Prostate gland (tissue), 2 donors: ENCODE results near the gene LRRC10B. TPM values are rescaled to one million over a fixed set of nuclear protein-coding genes. Genes with fewer than 3 reads are reported as not detected.
A peak's percentile ranks its signal among the peaks of the same experiment; 100 is the strongest.

Experiments
- DNase-seq: peaks from one replicate; pipeline ENCODE4 v3.0.0-alpha.2; 2019; ENCODE audit warnings: low spot score
- H3K27ac ChIP-seq, 2 donors: fragments of 200-600 bp; sonication (generic); 2 replicates each; pipeline ENCODE4 v1.5.1; 2017 to 2019
- H3K27me3 ChIP-seq: fragments of 200-600 bp; sonication (generic); replicated peaks from 2 replicates; pipeline ENCODE4 v1.5.1; 2019; ENCODE audit not compliant: insufficient read depth
- H3K36me3 ChIP-seq, 2 donors: fragments of 200-600 bp; sonication (generic); 1 replicate in 1 of 2; 2 replicates in 1 of 2; pipeline versions ENCODE4 v1.5.1 to v1.8.1; 2017 to 2019
- H3K4me1 ChIP-seq: fragments of 200-600 bp; sonication (generic); replicated peaks from 2 replicates; pipeline ENCODE4 v1.5.1; 2019
- H3K4me3 ChIP-seq, 2 donors: fragments of 200-600 bp; sonication (generic); 2 replicates each; pipeline ENCODE4 v1.5.1; 2017 to 2019
- H3K9me3 ChIP-seq: fragments of 200-600 bp; sonication (generic); 2 replicates; pipeline ENCODE4 v1.5.1; 2017
- POLR2A ChIP-seq: fragments of 450-650 bp; IDR thresholded peaks from one replicate; pipeline ENCODE4 v1.6.1; 2016; ENCODE audit warnings: antibody characterized with exemption, mild to moderate bottlenecking
- POLR2AphosphoS5 ChIP-seq: sonication (generic); formaldehyde crosslinking; IDR thresholded peaks from one replicate; pipeline ENCODE4 v1.6.1; 2017; ENCODE audit warnings: antibody characterized with exemption
- WGBS: methylation state at CpG from one replicate; pipeline ENCODE4 v1.1.5; 2018; 5-methylcytosine and 5-hydroxymethylcytosine counted together
- intact Hi-C: fragments of 100-400 bp; cut with DNase I; formaldehyde crosslinking; loops from one replicate; pipeline ENCODE4 v1.14.2; 2022
- total RNA-seq, 2 donors: library from RNA; depleted of rRNA; stranded (reverse); fragments of >200 nt; gene quantifications; one replicate each; pipeline ENCODE4 v1.1.0, GENCODE V29; 2016
- TF ChIP-seq, protein P1 (sequence below), 4 experiments: fragments of 200-600 bp in 2 of 4; fragments of 450-650 bp in 2 of 4; sonication (generic) in 2 of 4; IDR thresholded peaks; 1 replicate in 3 of 4; 2 replicates in 1 of 4; pipeline ENCODE4 v1.5.1; 2016 to 2019; ENCODE audit warnings: antibody characterized with exemption in 4 of 4, mild to moderate bottlenecking in 2 of 4, moderate library complexity in 2 of 4

Gene LRRC10B
- total RNA-seq, 2 donors from 2014 or later = 0.09 to 1.2 TPM

DNA sequence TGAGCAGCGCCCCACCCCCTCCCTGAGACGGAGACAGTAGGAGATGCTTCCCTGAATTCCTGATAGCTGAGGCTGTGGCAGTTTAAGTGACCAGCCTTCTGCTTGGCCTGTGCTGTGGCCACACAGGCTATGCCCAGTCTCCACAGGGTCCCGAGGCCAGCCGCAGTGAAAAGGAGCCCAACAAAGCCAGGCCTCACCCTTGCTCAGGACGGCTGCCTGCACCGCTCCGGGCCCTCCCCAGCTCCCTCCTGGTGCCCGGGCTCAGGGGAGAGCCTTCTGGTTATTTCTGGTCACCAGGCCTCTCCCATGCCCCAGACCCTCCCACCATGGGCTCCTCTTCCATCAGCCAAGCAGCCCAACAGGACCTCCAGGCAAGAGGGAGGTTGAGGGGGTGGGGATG, 28.8 kb downstream of the LRRC10B start:
- Histone ChIP-seq H3K4me1 (peaks cover 42% of the 10 kb centered on the region), H3K27ac (peak overlapping the region; percentile 81 to 88), H3K27me3 (no peaks in the 10 kb centered on the region), H3K36me3 (no peaks in the 10 kb centered on the region), H3K4me3 (no peak overlapping the region), H3K9me3 (no peaks in the 10 kb centered on the region)
- intact Hi-C loops = no loop called here
- WGBS = 97% methylated on average over 8 of the region's 8 CpGs
- TF ChIP-seq POLR2A (no peak), POLR2AphosphoS5 (no peak)
- TF ChIP-seq, protein P1, sequence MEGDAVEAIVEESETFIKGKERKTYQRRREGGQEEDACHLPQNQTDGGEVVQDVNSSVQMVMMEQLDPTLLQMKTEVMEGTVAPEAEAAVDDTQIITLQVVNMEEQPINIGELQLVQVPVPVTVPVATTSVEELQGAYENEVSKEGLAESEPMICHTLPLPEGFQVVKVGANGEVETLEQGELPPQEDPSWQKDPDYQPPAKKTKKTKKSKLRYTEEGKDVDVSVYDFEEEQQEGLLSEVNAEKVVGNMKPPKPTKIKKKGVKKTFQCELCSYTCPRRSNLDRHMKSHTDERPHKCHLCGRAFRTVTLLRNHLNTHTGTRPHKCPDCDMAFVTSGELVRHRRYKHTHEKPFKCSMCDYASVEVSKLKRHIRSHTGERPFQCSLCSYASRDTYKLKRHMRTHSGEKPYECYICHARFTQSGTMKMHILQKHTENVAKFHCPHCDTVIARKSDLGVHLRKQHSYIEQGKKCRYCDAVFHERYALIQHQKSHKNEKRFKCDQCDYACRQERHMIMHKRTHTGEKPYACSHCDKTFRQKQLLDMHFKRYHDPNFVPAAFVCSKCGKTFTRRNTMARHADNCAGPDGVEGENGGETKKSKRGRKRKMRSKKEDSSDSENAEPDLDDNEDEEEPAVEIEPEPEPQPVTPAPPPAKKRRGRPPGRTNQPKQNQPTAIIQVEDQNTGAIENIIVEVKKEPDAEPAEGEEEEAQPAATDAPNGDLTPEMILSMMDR (IDR thresholded peaks at IDR 0.05) = no peak
- DNase-seq = no peak

DNA sequence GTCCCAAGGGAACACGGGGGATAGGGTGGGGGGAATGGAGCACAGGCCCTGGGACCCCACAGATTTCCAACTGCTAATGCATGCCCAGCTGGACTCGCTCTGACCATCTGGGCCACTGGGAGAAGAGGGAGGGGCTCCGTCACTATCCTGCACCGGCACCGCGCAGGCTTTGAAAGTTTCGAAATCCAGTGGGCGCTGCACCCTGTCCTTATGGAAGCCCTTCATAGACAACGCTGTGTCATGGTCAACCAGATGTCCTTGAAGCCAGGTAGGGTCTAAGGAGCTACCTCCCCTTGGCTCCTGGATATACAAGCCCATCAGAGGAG, 30.1 kb downstream of the LRRC10B start:
- DNase-seq = no peak
- Histone ChIP-seq H3K27ac (peak overlapping the region; percentile 81 to 88), H3K4me3 (no peak overlapping the region), H3K4me1 (peaks cover 40% of the 10 kb centered on the region), H3K36me3 (no peaks in the 10 kb centered on the region), H3K9me3 (no peaks in the 10 kb centered on the region), H3K27me3 (no peaks in the 10 kb centered on the region)
- WGBS = 88% methylated on average over 9 of the region's 9 CpGs
- intact Hi-C loops = no loop called here
- TF ChIP-seq, protein P1 (IDR thresholded peaks at IDR 0.05) = no peak
- no peak for TF ChIP-seq POLR2AphosphoS5
- no peak for TF ChIP-seq POLR2A

DNA sequence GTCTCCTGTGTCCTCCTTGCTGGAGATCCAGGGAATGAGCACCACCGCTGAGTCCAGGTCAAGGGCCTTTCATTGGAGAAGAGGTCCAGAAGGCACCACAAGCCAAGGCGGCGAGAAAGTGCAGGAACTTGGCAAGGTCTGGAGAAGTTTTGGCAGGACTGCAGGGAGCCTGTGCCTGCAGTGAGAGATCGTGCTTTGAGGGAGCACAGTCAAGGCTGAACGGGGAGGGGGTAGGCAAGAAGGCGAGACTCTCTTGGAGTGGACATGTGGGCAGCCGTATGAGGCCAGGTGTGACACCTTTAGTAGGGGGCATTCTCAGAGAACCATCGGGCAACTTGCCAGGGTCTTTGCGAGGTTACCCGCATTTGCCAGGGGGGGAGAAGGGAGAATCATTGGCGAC, 30.5 kb downstream of the LRRC10B start:
- no peak overlapping the region for H3K4me3 ChIP-seq
- no peak for TF ChIP-seq POLR2A
- TF ChIP-seq, protein P1 (IDR thresholded peaks at IDR 0.05) = no peak
- TF ChIP-seq POLR2AphosphoS5 = no peak
- WGBS = 57% methylated on average over 11 of the region's 11 CpGs
- no peaks in the 10 kb centered on the region for H3K36me3 ChIP-seq
- no peaks in the 10 kb centered on the region for H3K27me3 ChIP-seq
- peak overlapping the region; percentile 81 to 88 for H3K27ac ChIP-seq
- DNase-seq = no peak
- intact Hi-C loops = no loop called here
- no peaks in the 10 kb centered on the region for H3K9me3 ChIP-seq
- H3K4me1 ChIP-seq = peaks cover 40% of the 10 kb centered on the region

DNA sequence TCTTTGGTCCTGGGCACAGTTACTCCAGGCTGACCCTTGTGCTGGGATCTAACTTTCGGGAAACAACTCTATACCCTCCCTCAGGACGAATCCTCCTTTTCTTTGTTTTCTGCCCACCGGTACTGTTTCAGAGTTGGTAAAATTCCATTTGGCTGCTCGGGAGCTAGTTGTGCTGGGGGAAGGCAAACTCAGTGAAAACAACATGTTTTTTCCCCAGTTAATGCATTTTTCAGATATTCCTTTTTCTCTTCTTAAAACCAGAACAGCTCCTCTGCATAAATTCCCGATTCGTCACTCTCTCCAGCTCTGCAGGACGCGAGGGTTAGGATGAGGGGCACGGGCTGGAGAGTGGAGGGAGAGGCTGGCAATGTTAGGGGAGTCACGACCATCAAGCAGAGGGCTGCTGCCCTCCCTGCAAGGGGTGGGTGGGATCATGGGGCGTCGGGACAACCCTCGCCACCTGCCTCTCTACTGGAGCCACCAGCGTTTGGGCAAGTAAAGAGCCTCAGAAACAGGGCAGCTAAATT, 31.3 kb downstream of the LRRC10B start:
- Histone ChIP-seq H3K27me3 (no peaks in the 10 kb centered on the region), H3K4me3 (no peak overlapping the region), H3K4me1 (peaks cover 41% of the 10 kb centered on the region), H3K36me3 (no peaks in the 10 kb centered on the region), H3K9me3 (no peaks in the 10 kb centered on the region), H3K27ac (peak overlapping the region; percentile 81 to 88)
- WGBS = 70% methylated on average over 14 of the region's 14 CpGs
- no peak for DNase-seq
- intact Hi-C loops = no loop called here
- TF ChIP-seq, protein P1 (IDR thresholded peaks at IDR 0.05) = no peak
- no peak for TF ChIP-seq POLR2A
- TF ChIP-seq POLR2AphosphoS5 = no peak

DNA sequence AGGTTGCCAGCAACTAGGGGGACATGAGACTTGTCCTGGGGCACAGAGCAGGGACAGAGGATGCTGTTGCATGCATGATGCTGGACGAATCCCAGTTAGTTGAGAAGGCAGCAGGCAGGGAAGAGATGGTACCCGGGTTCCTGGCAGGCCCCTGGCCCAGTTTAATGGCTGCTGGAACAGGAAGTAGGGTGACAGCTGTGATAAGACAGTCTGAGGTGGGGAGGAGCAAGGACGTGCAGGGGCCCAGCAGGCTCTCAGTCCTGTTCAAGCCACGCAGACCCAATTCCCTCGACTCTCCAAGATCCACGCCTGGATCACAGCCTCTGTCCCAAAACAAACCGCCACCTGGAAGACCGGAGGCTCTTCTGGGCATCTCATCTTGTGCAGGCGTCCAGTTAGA, 32.0 kb downstream of the LRRC10B start:
- no peaks in the 10 kb centered on the region for H3K27me3 ChIP-seq
- no peaks in the 10 kb centered on the region for H3K9me3 ChIP-seq
- DNase-seq = no peak
- 69% methylated on average over 9 of the region's 9 CpGs for WGBS
- intact Hi-C loops = no loop called here
- H3K4me3 ChIP-seq = no peak overlapping the region
- TF ChIP-seq POLR2A = no peak
- TF ChIP-seq, protein P1 (IDR thresholded peaks at IDR 0.05) = no peak
- no peak for TF ChIP-seq POLR2AphosphoS5
- peaks cover 34% of the 10 kb centered on the region for H3K4me1 ChIP-seq
- H3K27ac ChIP-seq = peak overlapping the region; percentile 58 to 88
- no peaks in the 10 kb centered on the region for H3K36me3 ChIP-seq
